Tibial nerve (tissue), 4 donors: ENCODE data around the gene KIAA0753. TPM values are rescaled to one million over a fixed set of nuclear protein-coding genes. Genes with fewer than 3 reads are reported as not detected.

Source experiments
- DNase-seq, 2 donors: peaks; one replicate each; pipeline ENCODE4 v3.0.0-alpha.2; 2019; ENCODE audit warnings: low spot score in 2 of 2
- H3K27ac ChIP-seq, 4 donors: fragments of 200-600 bp; sonication (generic) in 3 of 4; one replicate each; pipeline ENCODE4 v1.5.1; 2017 to 2019; ENCODE audit warnings: mild to moderate bottlenecking in 1 of 4
- H3K27me3 ChIP-seq, 2 donors: fragments of 200-600 bp; sonication (generic) in 1 of 2; one replicate each; pipeline versions ENCODE4 v1.5.1 to v1.6.0; 2017 to 2019
- H3K36me3 ChIP-seq, 3 donors: fragments of 200-600 bp; sonication (generic); one replicate each; pipeline ENCODE4 v1.5.1; 2018 to 2019
- H3K4me1 ChIP-seq, 4 donors: fragments of 200-600 bp; sonication (generic) in 3 of 4; one replicate each; pipeline ENCODE4 v1.5.1; 2017 to 2019
- H3K4me3 ChIP-seq, 4 donors: fragments of 200-600 bp; sonication (generic) in 3 of 4; one replicate each; pipeline ENCODE4 v1.5.1; 2017 to 2019; ENCODE audit warnings: mild to moderate bottlenecking in 1 of 4, moderate library complexity in 1 of 4
- H3K9me3 ChIP-seq, 4 donors: fragments of 200-600 bp; sonication (generic) in 3 of 4; one replicate each; pipeline ENCODE4 v1.5.1; 2017 to 2019
- EP300 ChIP-seq, 2 donors: sonication (generic); formaldehyde crosslinking; IDR thresholded peaks; one replicate each; pipeline ENCODE4 v1.6.1; 2017; ENCODE audit warnings: antibody characterized with exemption in 2 of 2, mild to moderate bottlenecking in 1 of 2
- POLR2A ChIP-seq, 2 donors: fragments of 450-650 bp; IDR thresholded peaks; one replicate each; pipeline ENCODE4 v1.6.1; 2017; ENCODE audit warnings: antibody characterized with exemption in 2 of 2, mild to moderate bottlenecking in 2 of 2, moderate library complexity in 2 of 2
- WGBS, 2 donors: methylation state at CpG; one replicate each; pipeline ENCODE4 v1.1.5; 2018; 5-methylcytosine and 5-hydroxymethylcytosine counted together
- total RNA-seq, 4 donors: library from RNA; depleted of rRNA; stranded (reverse); fragments of >200 nt; gene quantifications; one replicate each; pipeline ENCODE4 v1.1.0, GENCODE V29; 2016
- TF ChIP-seq, protein P1 (sequence below), 5 experiments: fragments of 200-600 bp in 3 of 5; fragments of 450-650 bp in 2 of 5; sonication (generic) in 3 of 5; IDR thresholded peaks; one replicate each; pipeline ENCODE4 v1.5.1; 2016 to 2019; ENCODE audit warnings: antibody characterized with exemption in 5 of 5, mild to moderate bottlenecking in 3 of 5, moderate library complexity in 2 of 5

The KIAA0753 gene
- total RNA-seq, 4 donors from 2014 or later = 14.1 to 24.0 (median 16.9) TPM

DNA sequence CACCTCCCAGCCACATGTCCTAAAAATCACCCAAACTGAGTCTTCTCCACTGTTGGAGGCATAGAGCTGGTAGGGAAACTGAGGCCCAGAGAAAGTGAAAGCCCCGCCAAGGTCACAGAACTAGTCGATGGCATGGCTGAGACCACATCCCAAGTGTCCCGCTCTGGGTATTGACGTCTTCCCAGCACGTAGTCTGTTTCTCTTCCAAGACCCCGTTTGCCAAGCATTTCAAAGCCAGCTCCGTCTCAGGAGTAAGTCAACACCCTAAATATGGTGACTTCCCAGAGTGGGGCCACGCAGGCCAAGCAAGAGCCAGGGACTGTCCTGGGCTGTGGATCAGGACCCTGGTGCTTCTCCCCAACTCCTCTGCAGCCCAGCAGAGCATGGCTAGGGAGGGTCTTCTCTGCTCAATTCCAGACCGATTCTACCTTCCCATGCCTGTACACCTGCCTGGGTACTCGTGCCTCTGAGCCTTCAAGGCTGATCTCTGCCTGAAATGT is 103.9 kb downstream of the KIAA0753 start:
- Histone ChIP-seq H3K4me3 (no peak overlapping the region), H3K9me3 (peaks cover 0 to 8% (median 0%) of the 10 kb centered on the region in 4 donors), H3K27me3 (no peaks in the 10 kb centered on the region), H3K4me1 (no peaks in the 10 kb centered on the region), H3K36me3 (peaks cover 0 to 7% (median 0%) of the 10 kb centered on the region in 3 donors), H3K27ac (no peak overlapping the region)
- TF ChIP-seq POLR2A (IDR thresholded peaks at IDR 0.05) = no peak
- no peak for TF ChIP-seq EP300 (IDR thresholded peaks at IDR 0.05)
- TF ChIP-seq, protein P1, sequence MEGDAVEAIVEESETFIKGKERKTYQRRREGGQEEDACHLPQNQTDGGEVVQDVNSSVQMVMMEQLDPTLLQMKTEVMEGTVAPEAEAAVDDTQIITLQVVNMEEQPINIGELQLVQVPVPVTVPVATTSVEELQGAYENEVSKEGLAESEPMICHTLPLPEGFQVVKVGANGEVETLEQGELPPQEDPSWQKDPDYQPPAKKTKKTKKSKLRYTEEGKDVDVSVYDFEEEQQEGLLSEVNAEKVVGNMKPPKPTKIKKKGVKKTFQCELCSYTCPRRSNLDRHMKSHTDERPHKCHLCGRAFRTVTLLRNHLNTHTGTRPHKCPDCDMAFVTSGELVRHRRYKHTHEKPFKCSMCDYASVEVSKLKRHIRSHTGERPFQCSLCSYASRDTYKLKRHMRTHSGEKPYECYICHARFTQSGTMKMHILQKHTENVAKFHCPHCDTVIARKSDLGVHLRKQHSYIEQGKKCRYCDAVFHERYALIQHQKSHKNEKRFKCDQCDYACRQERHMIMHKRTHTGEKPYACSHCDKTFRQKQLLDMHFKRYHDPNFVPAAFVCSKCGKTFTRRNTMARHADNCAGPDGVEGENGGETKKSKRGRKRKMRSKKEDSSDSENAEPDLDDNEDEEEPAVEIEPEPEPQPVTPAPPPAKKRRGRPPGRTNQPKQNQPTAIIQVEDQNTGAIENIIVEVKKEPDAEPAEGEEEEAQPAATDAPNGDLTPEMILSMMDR (IDR thresholded peaks at IDR 0.05) = no peak
- 91 to 97% methylated on average over 10 of the region's 10 CpGs for WGBS, 2 donors
- no peak for DNase-seq

DNA sequence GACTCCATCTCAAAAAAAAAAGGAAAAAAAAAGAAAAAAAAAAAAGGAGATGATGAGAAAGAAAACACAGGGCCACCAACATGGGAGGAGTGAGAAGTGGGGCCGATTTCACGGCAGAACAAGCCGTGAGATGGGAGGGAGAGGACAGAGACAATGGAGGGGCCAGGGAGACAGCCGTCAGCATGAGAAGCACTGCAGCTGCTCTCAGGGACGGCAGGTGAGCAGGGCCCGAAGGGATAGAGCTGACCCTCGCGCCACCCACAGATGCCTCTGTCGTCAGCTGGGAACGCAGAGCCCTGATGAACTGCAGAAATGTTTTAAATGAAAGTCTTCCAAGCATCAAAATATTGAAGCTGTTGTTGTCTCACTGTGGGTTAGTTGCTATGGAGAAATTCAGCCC is 104.5 kb downstream of the KIAA0753 start:
- Histone ChIP-seq H3K27ac (no peak overlapping the region), H3K9me3 (peaks cover 0 to 8% (median 0%) of the 10 kb centered on the region in 4 donors), H3K27me3 (no peaks in the 10 kb centered on the region), H3K36me3 (peaks cover 0 to 7% (median 0%) of the 10 kb centered on the region in 3 donors), H3K4me1 (no peaks in the 10 kb centered on the region), H3K4me3 (no peak overlapping the region)
- no peak for TF ChIP-seq EP300 (IDR thresholded peaks at IDR 0.05)
- TF ChIP-seq, protein P1 (IDR thresholded peaks at IDR 0.05) = no peak
- no peak for TF ChIP-seq POLR2A (IDR thresholded peaks at IDR 0.05)
- 80 to 85% methylated on average over 10 of the region's 10 CpGs for WGBS, 2 donors
- no peak for DNase-seq

DNA sequence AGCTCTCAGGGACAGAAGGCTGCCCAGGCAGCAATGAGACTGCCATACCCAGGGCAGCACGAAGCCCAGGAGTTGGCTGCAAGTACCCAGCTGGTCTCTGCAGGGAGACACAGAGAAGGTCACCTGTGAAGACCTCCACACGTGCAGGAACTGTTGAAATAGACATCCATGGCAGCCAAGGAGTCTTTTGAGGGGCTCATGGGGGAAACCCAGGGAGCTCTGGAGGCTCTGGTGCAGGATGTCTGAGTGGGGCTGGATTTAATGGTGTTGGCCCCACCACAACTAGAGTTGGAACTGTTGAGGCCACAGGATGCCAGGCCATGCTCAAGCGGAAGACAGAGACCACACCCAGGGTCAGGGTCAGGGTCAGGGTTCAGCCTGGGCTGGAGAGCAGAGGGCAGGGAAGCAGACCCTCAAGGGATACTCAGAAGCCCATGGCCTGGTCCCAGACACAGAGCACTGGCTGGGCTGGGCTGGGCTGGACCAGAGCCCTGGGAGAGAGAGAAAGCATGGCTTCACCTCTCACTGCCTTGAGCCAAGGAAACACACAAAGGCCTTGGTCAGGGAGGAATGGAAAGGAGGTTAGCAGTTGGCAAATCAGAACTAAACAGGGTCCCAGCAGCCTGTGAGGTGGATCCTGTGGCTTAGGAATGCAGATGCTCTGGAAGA is 105.5 kb downstream of the KIAA0753 start:
- DNase-seq = no peak
- TF ChIP-seq, protein P1 (IDR thresholded peaks at IDR 0.05) = no peak
- no peak for TF ChIP-seq EP300 (IDR thresholded peaks at IDR 0.05)
- TF ChIP-seq POLR2A (IDR thresholded peaks at IDR 0.05) = no peak
- Histone ChIP-seq H3K27ac (no peak overlapping the region), H3K9me3 (peaks cover 0 to 8% (median 0%) of the 10 kb centered on the region in 4 donors), H3K4me1 (no peaks in the 10 kb centered on the region), H3K27me3 (no peaks in the 10 kb centered on the region), H3K4me3 (no peak overlapping the region), H3K36me3 (peaks cover 0 to 7% (median 0%) of the 10 kb centered on the region in 3 donors)
- 37 to 74% methylated on average over 3 of the region's 3 CpGs for WGBS, 2 donors

DNA sequence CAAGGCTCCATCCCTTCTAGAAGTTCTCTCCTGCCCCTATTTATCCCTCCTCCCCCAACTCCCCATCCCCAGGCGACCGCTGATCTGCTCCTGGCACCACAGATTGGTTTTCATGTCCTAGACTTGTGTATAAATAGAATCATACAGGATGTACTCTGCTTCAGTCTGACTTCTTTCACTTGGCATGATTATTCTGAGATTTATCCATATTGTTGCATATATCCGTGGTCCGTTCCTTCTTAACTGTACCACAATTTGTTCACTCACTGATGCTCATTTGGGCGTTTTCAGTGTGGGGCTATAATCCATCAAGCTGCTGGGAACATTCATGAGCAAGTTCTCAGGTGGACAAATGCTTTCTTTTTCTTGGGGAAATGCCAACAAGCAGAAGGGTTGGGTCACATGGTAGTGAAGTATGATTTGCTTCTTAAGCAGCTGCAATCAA is 108.0 kb downstream of the KIAA0753 start:
- WGBS, 2 donors = 69 to 79% methylated on average over 5 of the region's 5 CpGs
- H3K27me3 ChIP-seq = no peaks in the 10 kb centered on the region
- H3K4me3 ChIP-seq = no peak overlapping the region
- DNase-seq = no peak
- H3K27ac ChIP-seq = no peak overlapping the region
- H3K9me3 ChIP-seq = no peaks in the 10 kb centered on the region
- no peaks in the 10 kb centered on the region for H3K4me1 ChIP-seq
- H3K36me3 ChIP-seq = no peaks in the 10 kb centered on the region
- TF ChIP-seq POLR2A (IDR thresholded peaks at IDR 0.05) (no peak), EP300 (IDR thresholded peaks at IDR 0.05) (no peak)
- TF ChIP-seq, protein P1 (IDR thresholded peaks at IDR 0.05) = no peak

DNA sequence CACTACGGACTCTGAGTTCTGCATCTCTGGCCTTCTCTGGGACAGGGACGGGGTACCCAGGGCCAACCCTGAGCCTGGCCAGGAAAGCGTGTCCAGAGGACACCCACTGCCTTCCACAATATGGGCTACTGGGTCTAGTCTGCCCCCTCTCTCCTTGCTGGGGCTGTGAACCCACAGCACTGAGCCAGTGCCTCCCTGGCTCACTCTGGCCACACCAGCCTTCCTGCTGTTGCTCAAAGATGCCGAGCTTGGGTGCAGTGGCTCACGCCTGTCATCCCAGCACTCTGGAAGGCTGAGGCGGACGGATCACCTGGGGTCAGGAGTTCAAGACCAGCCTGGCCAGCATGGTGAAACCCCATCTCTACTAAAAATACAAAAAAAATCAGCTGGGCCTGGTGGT is 108.9 kb downstream of the KIAA0753 start:
- no peak for TF ChIP-seq POLR2A (IDR thresholded peaks at IDR 0.05)
- TF ChIP-seq, protein P1 (IDR thresholded peaks at IDR 0.05) = no peak
- TF ChIP-seq EP300 (IDR thresholded peaks at IDR 0.05) = no peak
- 82 to 93% methylated on average over 7 of the region's 7 CpGs for WGBS, 2 donors
- H3K27ac ChIP-seq = no peak overlapping the region
- no peaks in the 10 kb centered on the region for H3K27me3 ChIP-seq
- DNase-seq = no peak
- no peaks in the 10 kb centered on the region for H3K4me1 ChIP-seq
- no peaks in the 10 kb centered on the region for H3K9me3 ChIP-seq
- H3K36me3 ChIP-seq = no peaks in the 10 kb centered on the region
- H3K4me3 ChIP-seq = no peak overlapping the region
